HepG2 (cell line): ENCODE data around the gene PAPPA2.

Experiments
- CTCF ChIP-seq: sonication (generic); formaldehyde crosslinking; IDR thresholded peaks from 2 replicates; pipeline ENCODE4 v1.5.0; 2020; ENCODE audit warnings: mild to moderate bottlenecking, missing genetic modification reagents, moderate library complexity
- HMGXB4 ChIP-seq, 2 experiments: sonication (generic) in 1 of 2; formaldehyde crosslinking in 1 of 2; IDR thresholded peaks; 2 replicates each; pipeline versions ENCODE4 v1.4.0 to v1.6.1; 2018 to 2020; ENCODE audit warnings: missing genetic modification reagents in 2 of 2, borderline replicate concordance in 1 of 2, low read depth in 1 of 2, mild to moderate bottlenecking in 1 of 2, missing biosample characterization in 1 of 2
- POLR2A ChIP-seq, 2 experiments: IDR thresholded peaks; 2 replicates each; pipeline ENCODE4 v1.6.1; 2011; ENCODE audit warnings: low read depth in 2 of 2, low read length in 2 of 2, mild to moderate bottlenecking in 1 of 2, moderate library complexity in 1 of 2; ENCODE audit not compliant: insufficient read depth in 1 of 2
- ZBTB40 ChIP-seq, 2 experiments: fragments of 450-650 bp in 1 of 2; sonication (generic) in 1 of 2; formaldehyde crosslinking in 1 of 2; IDR thresholded peaks; 2 replicates each; pipeline versions ENCODE4 v1.6.1 to v1.8.0; 2016 to 2022; ENCODE audit warnings: antibody characterized with exemption in 1 of 2, mild to moderate bottlenecking in 1 of 2, missing genetic modification reagents in 1 of 2
- ZC3H13 ChIP-seq: sonication (generic); formaldehyde crosslinking; IDR thresholded peaks from 2 replicates; pipeline ENCODE4 v1.8.1; 2023; ENCODE audit warnings: mild to moderate bottlenecking, missing genetic modification reagents, moderate library complexity
- ZNF274 ChIP-seq: sonication (generic); formaldehyde crosslinking; IDR thresholded peaks from 2 replicates; pipeline ENCODE4 v1.5.1; 2020; ENCODE audit warnings: mild to moderate bottlenecking, missing genetic modification reagents
- ZNF788 ChIP-seq: sonication (generic); formaldehyde crosslinking; IDR thresholded peaks from 2 replicates; pipeline ENCODE4 v1.5.0; 2020; ENCODE audit warnings: mild to moderate bottlenecking, missing genetic modification reagents, borderline replicate concordance
- ZSCAN29 ChIP-seq: sonication (generic); formaldehyde crosslinking; conservative IDR thresholded peaks from 2 replicates; pipeline ENCODE4 v1.4.0; 2020; ENCODE audit warnings: mild to moderate bottlenecking, missing genetic modification reagents

GRCh38 chr1:176849281-176849680, 386.3 kb downstream of the PAPPA2 start:
- no peak for TF ChIP-seq ZC3H13 (CRISPR knock-in tag)
- TF ChIP-seq ZSCAN29 (CRISPR knock-in tag) = no peak
- TF ChIP-seq CTCF = no peak
- no peak for TF ChIP-seq POLR2A (IDR thresholded peaks at IDR 0.05; ENCODE audit: insufficient read depth in 1 of 2, low read depth in 2 of 2, low read length in 2 of 2)
- TF ChIP-seq ZNF274 (CRISPR knock-in tag) = no peak
- TF ChIP-seq ZNF788 = no peak
- TF ChIP-seq HMGXB4 (CRISPR knock-in tag; IDR thresholded peaks at IDR 0.05; ENCODE audit: borderline replicate concordance in 1 of 2, low read depth in 1 of 2) = no peak
- no peak for TF ChIP-seq ZBTB40 (IDR thresholded peaks at IDR 0.05)
- TF ChIP-seq ZBTB40 (CRISPR knock-in tag; IDR thresholded peaks at IDR 0.05) = no peak
